Neural progenitor cell (in vitro differentiated cells): Measurements from ENCODE around the gene HAND1.

Experiments
- CTCF ChIP-seq: fragments of 200-600 bp; sonication (generic); IDR thresholded peaks from 2 replicates; pipeline ENCODE4 v1.5.1; 2017; ENCODE audit warnings: antibody characterized with exemption, mild to moderate bottlenecking
- EZH2 ChIP-seq: fragments of 200-600 bp; sonication (generic); IDR thresholded peaks from 2 replicates; pipeline ENCODE4 v1.6.1; 2017; ENCODE audit warnings: antibody characterized with exemption, mild to moderate bottlenecking, moderate library complexity

GRCh38 chr5:154508114-154508513, 30.1 kb upstream of the HAND1 start:
- no peak for TF ChIP-seq CTCF
- TF ChIP-seq EZH2, result no peak
